ENCODE measurements around the gene NDUFAF3. TPM values are rescaled to one million over a fixed set of nuclear protein-coding genes. Genes with fewer than 3 reads are reported as not detected.
A peak's percentile ranks its signal among the peaks of the same experiment; 100 is the strongest.

Gene NDUFAF3
- total and polyA plus RNA-seq, 2 experiments from 2014 or later: 49.9 to 118 TPM

DNA sequence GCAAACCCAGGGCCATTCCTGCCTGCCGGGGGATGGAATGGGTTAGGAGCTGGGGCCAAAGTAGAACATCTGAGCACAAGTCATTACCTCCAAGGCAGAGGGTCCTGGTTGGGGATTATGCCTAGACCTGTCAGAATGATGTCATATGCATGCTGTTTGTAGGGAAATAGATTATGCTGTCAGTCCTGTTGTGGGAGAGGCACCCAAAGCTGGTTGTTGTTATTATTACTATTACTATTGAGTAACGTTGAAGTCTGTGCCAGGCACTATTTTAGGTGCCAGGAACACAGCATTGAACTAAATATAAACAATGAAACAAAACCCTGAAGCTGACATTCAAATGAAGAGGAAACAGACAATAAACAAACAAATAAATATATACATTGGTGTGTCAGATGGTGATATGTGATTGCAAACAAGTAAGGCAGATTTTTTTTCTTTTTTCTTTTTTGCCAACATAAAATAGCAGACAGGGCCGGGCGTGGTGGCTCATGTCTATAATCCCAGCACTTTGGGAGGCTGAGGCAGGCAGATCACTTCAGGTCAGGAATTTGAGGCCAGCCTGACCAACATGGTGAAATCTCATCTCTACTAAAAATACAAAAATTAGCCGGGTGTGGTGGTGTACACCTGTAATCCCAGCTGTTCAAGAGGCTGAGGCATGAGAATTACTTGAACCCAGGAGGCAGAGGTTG, 29.9 kb upstream of the NDUFAF3 start:
- Mint-ChIP-seq H3K4me1 (peaks cover 19% of the 10 kb centered on the region), H3K36me3 (ENCODE audit: low read depth) (peaks cover 27% of the 10 kb centered on the region), H3K27ac (no peak overlapping the region), H3K9me3 (no peaks in the 10 kb centered on the region), H3K4me3 (peak overlapping the region; percentile 91), H3K27me3 (ENCODE audit: insufficient read depth, low read depth, poor library complexity) (peaks cover 21% of the 10 kb centered on the region)
- Histone ChIP-seq H3K4me2 (peak overlapping the region; percentile 97), H3K36me3 (ENCODE audit: insufficient read depth) (no peaks in the 10 kb centered on the region), H3K27ac (ENCODE audit: low read depth) (no peak overlapping the region), H2AFZ (no peak overlapping the region), H3K4me3 (peak overlapping the region; percentile 91; the same call in 1 of the 2 replicates), H4K20me1 (replicated peaks; ENCODE audit: insufficient read depth) (peaks cover 2% of the 10 kb centered on the region; the same call in 1 of the 2 replicates), H3K4me1 (ENCODE audit: insufficient read depth) (peaks cover 14% of the 10 kb centered on the region; the same call in 1 of the 2 replicates), H3K27me3 (ENCODE audit: insufficient read depth) (no peaks in the 10 kb centered on the region), H3F3A (replicated peaks; ENCODE audit: low read depth) (no peaks in the 10 kb centered on the region), H3K79me2 (replicated peaks; ENCODE audit: insufficient read depth) (peaks cover 18% of the 10 kb centered on the region), H3K9me2 (ENCODE audit: insufficient read depth) (no peaks in the 10 kb centered on the region)
- TF ChIP-seq ZNF114 (CRISPR knock-in tag; IDR thresholded peaks at IDR 0.05): no peak
- TF ChIP-seq, protein P1, sequence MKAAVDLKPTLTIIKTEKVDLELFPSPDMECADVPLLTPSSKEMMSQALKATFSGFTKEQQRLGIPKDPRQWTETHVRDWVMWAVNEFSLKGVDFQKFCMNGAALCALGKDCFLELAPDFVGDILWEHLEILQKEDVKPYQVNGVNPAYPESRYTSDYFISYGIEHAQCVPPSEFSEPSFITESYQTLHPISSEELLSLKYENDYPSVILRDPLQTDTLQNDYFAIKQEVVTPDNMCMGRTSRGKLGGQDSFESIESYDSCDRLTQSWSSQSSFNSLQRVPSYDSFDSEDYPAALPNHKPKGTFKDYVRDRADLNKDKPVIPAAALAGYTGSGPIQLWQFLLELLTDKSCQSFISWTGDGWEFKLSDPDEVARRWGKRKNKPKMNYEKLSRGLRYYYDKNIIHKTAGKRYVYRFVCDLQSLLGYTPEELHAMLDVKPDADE (IDR thresholded peaks at IDR 0.05): no peak
- TF ChIP-seq EZH2 (IDR thresholded peaks at IDR 0.05; ENCODE audit: low read depth, unreplicated experiment): no peak
- TF ChIP-seq JUNB (IDR thresholded peaks at IDR 0.05; ENCODE audit: unreplicated experiment): no peak
- TF ChIP-seq REST (IDR thresholded peaks at IDR 0.05; ENCODE audit: unreplicated experiment): no peak
- no peak for TF ChIP-seq ZNF462 (CRISPR knock-in tag; IDR thresholded peaks at IDR 0.05)
- ATAC-seq (no peak), DNase-seq (ENCODE audit: low spot score) (no peak)
